ENCODE measurements around the gene TRDN.

- TF ChIP-seq CTCF (IDR thresholded peaks at IDR 0.05) (no peak), EP300 (IDR thresholded peaks at IDR 0.05) (no peak)
These were observed 231.8 kb downstream of the TRDN start for GRCh38 chr6:123404975-123405374.

Measured in sigmoid colon (tissue), 4 donors.